ENCODE data around the gene GATA5.

DNA sequence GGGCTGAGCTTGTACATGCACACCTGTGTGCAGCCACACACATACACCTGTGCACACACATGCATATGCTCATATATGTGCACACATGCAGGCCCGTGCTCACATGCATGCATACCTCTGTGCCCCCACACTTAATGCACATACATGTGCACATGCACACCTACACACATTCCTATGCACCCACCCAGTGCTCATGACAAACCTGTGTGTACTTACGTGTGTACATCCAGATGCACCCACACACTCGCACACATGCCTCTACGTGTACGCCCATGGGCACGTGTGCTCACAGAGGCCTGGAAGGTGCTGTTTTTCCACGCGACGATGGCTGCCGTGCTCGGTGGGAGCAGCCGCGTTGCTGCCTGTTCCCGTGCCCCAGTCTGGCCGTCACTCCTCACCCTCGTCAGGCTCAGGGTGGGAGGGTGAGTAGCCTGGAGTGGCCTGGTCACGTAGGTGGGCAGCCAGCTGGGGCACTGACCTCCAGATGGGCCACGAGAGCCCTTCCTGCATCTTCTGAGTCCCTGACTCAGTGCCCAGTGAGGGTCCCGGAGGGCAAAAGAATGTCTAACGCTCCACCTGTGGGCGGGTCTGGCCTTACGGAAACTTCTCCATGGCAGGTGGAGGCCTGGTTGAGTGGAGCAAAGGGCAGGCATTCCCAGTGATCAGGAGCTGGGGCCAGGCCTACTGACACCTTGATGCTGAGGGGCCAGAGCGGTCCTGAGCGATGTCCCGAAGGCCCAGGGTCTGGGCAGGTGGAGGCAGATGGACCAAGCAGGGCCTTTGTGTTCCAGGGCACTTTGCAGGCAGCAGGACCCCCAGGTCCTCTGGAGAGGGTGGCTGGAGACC, 8.0 kb upstream of the GATA5 start:
- TF ChIP-seq, protein P1, sequence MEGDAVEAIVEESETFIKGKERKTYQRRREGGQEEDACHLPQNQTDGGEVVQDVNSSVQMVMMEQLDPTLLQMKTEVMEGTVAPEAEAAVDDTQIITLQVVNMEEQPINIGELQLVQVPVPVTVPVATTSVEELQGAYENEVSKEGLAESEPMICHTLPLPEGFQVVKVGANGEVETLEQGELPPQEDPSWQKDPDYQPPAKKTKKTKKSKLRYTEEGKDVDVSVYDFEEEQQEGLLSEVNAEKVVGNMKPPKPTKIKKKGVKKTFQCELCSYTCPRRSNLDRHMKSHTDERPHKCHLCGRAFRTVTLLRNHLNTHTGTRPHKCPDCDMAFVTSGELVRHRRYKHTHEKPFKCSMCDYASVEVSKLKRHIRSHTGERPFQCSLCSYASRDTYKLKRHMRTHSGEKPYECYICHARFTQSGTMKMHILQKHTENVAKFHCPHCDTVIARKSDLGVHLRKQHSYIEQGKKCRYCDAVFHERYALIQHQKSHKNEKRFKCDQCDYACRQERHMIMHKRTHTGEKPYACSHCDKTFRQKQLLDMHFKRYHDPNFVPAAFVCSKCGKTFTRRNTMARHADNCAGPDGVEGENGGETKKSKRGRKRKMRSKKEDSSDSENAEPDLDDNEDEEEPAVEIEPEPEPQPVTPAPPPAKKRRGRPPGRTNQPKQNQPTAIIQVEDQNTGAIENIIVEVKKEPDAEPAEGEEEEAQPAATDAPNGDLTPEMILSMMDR (IDR thresholded peaks at IDR 0.05; ENCODE audit: insufficient read depth, low read length, poor library complexity, severe bottlenecking) = no peak
- TF ChIP-seq EZH2phosphoT487 (conservative IDR thresholded peaks at IDR 0.05; ENCODE audit: low read length) = no peak

Data from SU-DHL-6 (cell line).